ENCODE data around the gene TM7SF3.
"Not testable (repeated sequence)": the region's sequence is repeated elsewhere in the genome, so short reads cannot be mapped to it uniquely, and the experiment has no call there.

The TM7SF3 gene, protein sequence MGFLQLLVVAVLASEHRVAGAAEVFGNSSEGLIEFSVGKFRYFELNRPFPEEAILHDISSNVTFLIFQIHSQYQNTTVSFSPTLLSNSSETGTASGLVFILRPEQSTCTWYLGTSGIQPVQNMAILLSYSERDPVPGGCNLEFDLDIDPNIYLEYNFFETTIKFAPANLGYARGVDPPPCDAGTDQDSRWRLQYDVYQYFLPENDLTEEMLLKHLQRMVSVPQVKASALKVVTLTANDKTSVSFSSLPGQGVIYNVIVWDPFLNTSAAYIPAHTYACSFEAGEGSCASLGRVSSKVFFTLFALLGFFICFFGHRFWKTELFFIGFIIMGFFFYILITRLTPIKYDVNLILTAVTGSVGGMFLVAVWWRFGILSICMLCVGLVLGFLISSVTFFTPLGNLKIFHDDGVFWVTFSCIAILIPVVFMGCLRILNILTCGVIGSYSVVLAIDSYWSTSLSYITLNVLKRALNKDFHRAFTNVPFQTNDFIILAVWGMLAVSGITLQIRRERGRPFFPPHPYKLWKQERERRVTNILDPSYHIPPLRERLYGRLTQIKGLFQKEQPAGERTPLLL

GRCh38 chr12:27014085-27014858 lies at the start of gene TM7SF3:
Gene TM7SF3, minus strand, starts transcription at chr12:27014384. Its CDS starts 216 bp downstream, at chr12:27014168.
- peak; percentile 97 for DNase-seq (ENCODE audit: low spot score)

GRCh38 chr12:27063250-27063851 lies 49.2 kb upstream of the TM7SF3 start:
- DNase-seq (ENCODE audit: low spot score), result no peak

GRCh38 chr12:27061317-27061716 lies 47.1 kb upstream of the TM7SF3 start:
- DNase-seq (ENCODE audit: low spot score), result no peak

GRCh38 chr12:27060740-27061139 lies 46.6 kb upstream of the TM7SF3 start:
- no peak for DNase-seq (ENCODE audit: low spot score)

GRCh38 chr12:27057543-27057942 lies 43.4 kb upstream of the TM7SF3 start:
- no peak for DNase-seq (ENCODE audit: low spot score)

DNA sequence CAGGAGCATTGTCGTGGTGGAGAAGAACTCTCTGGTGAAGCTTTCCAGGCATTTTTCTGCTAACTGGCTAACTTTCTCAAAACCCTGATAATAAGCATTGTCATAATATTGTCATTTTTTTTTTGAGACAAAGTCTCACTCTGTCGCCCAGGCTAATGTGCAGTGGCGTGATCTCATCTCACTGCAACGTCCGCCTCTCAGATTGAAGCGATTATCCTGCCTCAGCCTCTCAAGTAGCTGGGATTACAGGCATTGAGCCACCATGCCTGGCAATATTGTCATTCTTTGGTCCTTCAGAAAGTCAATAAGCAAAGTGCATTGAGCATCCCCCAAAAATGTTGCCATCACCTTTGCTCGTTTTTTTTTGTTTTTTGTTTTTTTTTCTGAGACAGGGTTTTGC lies 41.8 kb upstream of the TM7SF3 start:
- DNase-seq (ENCODE audit: low spot score), result no peak

DNA sequence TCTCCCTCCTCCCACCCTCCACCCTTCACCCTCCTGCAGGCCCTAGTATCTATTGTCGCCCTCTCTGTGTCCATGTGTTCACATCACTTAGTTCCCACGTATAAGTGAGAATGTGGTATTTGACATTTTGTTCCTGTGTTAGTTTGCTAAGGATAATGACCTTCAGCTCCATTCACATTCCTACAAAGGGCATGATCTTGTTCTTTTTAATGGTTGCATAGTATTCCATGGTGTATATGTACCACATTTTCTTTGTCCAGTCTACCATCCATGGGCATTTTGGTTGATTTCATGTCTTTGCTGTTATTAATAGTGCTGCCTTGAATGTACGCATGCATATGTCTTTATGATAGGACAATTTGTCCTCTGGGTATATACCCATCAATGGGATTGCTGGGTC lies 38.6 kb upstream of the TM7SF3 start:
- no peak for DNase-seq (ENCODE audit: low spot score)

GRCh38 chr12:27052176-27052575 lies 38.0 kb upstream of the TM7SF3 start:
- no peak for DNase-seq (ENCODE audit: low spot score)

DNA sequence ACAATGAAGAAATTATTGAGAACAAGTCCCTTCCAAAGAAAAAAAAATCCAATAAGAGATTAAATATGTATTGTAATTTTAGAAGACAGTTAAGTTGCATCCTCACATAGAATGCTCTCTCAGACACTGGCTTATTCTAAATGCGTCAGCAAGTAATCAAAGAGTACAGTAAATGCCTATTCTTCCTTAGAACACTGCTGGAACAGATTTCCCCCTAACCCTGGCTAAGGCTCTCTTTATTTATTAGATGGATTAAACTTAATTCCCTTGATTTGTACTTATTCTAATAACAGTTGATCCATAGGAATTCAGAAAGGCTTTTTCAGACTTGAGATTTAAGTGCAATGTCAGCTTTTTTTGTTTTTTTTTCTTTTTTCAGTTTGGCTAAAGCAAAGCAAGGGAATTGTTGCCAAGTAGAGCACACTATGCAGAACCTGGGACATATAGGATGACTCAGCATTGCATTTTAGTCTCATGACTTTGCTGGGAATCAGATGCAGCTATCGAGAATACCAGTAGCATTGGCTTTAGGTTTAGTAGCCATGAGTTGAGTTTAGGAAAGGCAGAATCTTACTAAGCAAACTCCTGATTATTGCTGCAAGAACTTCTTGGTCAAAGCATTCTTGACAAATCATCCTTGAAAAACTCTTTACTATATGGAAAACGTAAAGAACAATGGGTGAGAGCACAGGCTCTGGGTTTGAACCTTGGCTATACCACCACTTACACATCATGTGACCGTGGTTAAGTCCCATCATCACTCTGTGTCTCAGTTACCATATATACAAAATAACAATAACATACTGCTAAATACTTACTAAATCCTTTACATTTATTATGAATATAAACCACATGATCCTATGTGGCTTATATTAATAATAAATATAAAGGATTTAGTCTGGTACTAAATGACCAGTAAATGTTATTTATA lies 34.9 kb upstream of the TM7SF3 start:
- no peak for DNase-seq (ENCODE audit: low spot score)

DNA sequence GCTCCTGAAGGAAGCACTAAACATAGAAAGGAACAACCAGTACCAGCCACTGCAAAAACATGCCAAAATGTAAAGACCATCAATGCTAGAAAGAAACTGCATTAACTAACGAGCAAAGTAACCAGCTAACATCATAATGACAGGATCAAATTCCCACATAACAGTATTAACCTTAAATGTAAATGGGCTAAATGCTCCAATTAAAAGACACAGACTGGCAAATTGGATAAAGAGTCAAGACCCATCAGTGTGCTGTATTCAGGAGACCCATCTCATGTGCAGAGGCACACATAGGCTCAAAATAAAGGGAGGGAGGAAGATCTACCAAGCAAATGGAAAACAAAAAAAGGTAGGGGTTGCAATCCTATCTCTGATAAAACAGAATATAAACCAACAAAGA lies 27.8 kb upstream of the TM7SF3 start:
- DNase-seq (ENCODE audit: low spot score), result not testable (repeated sequence)

DNA sequence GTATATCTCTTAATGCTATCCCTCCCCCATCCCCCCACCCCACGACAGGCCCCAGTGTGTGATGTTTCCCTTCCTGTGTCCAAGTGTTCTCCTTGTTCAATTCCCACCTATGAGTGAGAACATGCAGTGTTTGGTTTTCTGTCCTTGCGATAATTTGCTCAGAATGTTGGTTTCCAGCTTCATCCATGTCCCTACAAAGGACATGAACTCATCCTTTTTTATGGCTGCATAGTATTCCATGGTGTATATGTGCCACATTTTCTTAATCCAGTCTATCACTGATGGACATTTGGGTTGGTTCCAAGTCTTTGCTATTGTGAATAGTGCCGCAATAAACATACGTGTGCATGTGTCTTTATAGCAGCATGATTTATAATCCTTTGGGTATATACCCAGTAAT lies 26.5 kb upstream of the TM7SF3 start:
- DNase-seq (ENCODE audit: low spot score), result not testable (repeated sequence)

GRCh38 chr12:27034607-27035293 lies 20.6 kb upstream of the TM7SF3 start:
- no peak for DNase-seq (ENCODE audit: low spot score)

DNA sequence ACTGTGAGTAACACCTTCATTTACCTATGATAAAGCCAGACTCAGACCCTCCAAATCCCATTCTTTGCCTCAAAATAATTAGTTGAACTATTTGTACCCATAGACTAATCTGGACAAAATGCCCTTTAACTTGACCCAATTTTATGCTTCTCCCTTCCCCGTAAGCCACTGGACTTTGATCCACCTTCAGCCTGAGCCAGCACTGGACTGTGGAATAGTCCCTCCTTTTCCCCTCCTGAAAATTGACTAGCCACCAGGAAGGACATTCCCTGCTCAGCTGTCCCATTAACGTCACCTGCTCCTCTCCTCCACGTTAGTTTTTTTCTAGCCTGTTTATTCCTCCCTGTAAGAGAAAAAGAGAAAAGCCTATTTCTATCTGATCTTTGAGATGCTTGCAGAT lies 18.5 kb upstream of the TM7SF3 start:
- DNase-seq (ENCODE audit: low spot score), result no peak

- no peak for DNase-seq (ENCODE audit: low spot score)
Observed at GRCh38 chr12:27031531-27031930, 17.3 kb upstream of the TM7SF3 start.

DNA sequence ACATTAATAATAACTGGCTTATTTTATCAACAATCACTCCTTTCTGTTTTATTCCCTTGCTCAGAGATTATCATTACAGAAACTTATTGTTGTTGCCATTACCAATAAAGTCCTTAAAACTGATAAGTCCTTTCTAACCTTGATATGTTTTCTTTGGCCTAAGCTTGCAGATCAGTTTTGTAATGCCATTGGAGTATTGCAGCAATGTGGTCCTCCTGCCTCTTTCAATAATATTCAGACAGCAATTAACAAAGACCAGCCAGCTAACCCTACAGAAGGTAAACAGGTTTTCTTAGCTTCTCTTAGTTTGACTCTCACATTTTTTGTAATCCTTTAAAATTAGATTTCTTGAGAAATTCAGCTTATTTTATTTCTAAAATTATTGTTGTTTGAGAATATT lies 12.1 kb upstream of the TM7SF3 start:
- DNase-seq (ENCODE audit: low spot score), result no peak

GRCh38 chr12:27025116-27025515 lies 10.9 kb upstream of the TM7SF3 start:
- no peak for DNase-seq (ENCODE audit: low spot score)

GRCh38 chr12:27024291-27024690 lies 10.1 kb upstream of the TM7SF3 start:
- DNase-seq (ENCODE audit: low spot score), result no peak

DNA sequence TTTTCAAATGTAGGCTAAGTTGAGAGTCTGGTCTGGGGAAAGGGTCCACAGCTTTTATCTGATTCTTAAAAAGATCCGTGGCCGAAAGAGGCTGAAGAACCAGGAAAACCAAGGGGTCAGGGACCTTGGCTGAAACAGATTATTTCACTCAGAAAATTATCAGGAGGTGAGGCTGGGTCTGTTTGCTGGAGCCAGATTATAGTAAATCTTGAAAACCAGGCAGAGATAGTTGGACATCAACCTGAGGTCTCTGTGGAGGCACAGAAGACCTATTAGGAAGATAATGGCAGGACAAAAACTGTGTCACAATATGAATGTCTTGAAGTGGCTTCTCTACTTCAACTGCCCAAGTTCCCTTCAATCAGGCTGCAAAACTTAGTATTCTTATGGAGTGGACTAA lies 6.6 kb upstream of the TM7SF3 start:
- DNase-seq (ENCODE audit: low spot score), result no peak

GRCh38 chr12:27018037-27018436 lies 3.9 kb upstream of the TM7SF3 start:
- DNase-seq (ENCODE audit: low spot score), result no peak

DNA sequence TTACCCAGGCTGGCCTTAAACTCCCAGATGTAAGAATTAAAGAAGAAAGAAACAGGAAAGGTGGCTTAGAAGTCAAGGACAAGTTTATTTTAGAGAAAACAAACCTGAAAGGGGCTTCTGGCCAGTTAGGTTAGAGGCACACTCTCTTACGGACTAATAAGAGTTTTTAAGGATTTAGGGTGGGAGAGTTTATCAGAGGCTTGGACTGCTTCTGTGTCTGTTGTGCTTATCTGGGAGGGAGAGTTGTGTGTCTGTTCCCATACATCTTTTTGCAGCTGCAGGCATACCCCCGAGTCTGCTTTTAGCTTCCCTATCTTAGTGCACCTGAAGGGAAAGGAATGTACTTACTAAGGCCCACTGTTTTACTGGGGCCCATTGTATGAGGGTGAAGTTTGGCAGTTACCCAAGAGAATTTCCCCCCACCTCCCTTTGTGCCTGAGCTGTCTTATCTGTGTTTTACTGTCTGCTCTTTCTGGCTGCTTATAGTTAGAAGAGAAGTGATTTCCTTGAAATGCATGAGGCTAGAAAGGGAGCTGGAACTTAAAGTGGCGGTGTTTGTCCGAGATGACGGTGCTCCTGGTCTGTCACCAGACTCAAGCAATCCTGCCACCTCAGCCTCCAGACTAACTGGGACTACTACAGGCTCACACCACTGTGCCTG lies 3.1 kb upstream of the TM7SF3 start:
- not testable (repeated sequence) for DNase-seq (ENCODE audit: low spot score)
